HG03064 (cell line): Measurements from ENCODE around the gene BTRC.

Experiments
- ATAC-seq: cut with Tn5 transposase; IDR thresholded peaks from one replicate; pipeline ENCODE4 v1.9.1; 2021; ENCODE audit warnings: low read depth; ENCODE audit not compliant: unreplicated experiment

The BTRC gene

GRCh38 chr10:101476383-101476782, 122.4 kb downstream of the BTRC start:
- no peak for ATAC-seq

- no peak for ATAC-seq
These were observed 125.0 kb downstream of the BTRC start for GRCh38 chr10:101478956-101479355.

- ATAC-seq: no peak
These were observed 127.3 kb downstream of the BTRC start for GRCh38 chr10:101481256-101481655.

GRCh38 chr10:101482568-101482967, 128.6 kb downstream of the BTRC start:
- no peak for ATAC-seq

- no peak for ATAC-seq
These were observed 130.3 kb downstream of the BTRC start for GRCh38 chr10:101484175-101484745.

DNA sequence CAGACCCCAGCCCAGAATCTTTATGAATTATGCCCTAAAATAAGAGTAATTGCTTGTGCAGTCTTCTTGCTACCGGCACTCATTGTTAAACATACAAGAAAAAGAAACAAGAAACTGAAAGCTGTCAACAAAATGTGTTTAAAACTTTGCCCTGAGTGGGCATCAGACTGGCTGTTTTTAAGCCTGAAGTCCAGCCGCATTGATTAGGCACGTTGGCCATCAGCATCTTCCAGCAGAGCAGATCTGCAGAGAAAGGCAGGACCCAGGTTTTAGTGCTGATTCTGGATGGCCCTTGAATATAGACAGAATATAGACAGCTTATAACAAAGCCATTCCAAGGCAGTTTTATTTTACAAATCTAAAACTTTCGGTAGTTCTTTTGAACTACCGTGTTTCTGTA, 131.2 kb downstream of the BTRC start:
- no peak for ATAC-seq

DNA sequence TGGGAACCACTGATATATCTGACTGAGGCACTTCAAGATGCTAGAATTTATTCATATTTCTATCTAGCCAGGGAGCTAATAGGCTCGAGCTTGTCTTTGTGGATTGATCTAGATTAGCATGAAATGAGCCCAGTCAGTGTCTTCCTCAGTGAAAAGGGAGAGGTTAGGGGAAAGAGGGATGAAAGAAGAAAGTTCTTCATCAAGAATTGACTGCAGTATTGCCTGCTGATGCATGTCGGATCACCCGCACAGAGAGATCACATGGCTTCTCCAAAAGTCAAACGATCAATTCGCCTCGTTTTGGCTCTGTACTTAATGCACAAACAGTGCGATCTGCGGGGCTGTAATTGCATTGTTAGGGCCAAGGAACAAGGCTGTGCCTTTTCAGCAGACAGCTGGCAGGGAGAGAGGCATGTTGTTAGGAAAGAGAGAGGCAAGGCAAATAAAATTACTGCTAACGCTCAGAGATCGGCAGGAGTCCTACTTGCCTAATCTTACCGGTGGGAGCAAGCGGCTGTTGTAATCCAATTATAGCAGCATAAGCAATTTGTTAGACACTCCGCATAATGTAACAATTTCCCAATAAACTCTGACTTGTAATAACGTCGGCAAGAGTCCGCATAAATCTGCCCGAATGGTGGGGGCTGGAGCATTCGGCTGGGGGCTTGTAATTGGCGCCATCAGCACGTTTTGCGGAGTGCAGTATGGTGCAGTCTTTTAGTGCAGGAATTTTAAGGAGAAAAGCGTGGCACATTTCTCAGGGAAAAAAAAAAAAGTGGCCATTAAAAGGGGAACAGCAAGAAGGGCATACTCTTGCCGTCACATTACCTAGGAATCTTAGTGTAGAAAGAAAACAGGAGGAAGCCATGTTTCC, 132.0 kb downstream of the BTRC start:
- ATAC-seq: no peak

DNA sequence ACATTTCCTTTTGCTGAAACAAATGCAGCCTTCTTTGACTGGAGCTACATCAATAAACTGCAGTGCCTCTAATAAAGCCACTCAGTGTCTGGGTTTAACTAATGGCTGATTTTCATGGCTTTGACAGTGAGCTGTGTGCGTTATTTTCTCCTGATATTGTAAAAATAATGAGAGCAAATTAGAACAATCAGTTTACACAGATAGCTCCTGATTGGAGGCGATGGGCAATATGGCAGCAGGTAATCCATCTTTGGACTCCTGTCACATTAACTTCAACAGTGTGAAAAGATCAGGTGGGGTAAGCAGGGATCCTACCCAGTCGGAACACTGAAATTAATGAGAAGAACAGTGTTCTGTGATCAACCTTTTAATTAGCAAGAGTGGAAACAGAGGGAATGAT, 133.4 kb downstream of the BTRC start:
- no peak for ATAC-seq

DNA sequence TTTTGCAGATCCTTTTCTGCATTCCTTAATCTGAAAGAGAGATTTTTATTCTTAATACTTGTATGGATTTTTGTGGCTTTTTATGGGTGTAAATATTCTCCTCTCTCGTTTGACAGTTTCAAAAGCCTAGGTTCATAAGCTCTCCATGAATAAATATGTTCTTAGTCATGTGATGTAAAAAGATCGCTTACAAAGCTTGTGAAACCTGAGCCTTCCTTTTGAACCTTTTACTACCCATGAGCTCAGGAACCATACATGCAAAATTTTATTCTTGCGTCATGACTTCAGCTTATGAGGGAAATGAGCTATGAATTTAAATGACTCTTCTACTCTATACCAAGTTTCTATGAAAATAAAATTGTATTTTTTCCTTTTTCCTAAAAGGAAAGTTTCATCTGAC, 135.4 kb downstream of the BTRC start:
- ATAC-seq: no peak

DNA sequence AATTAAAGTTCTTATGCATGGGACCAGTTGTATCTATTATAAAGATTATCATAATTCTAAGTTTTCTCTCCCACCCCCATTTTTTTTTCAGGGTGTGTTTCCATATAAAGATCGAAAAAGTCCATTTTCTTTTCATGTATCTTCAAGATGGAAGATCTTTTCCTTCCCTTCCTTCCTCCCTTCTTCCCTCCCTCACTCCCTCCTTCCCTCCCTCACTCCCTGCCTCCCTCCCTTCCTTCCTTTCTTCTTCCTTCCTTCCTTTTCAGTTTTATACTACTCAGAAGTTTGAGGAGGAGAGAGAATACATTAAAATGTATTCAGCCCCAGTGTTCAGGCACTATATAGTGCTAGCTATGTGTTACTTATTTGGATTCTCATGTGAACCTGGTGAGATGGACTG, 136.1 kb downstream of the BTRC start:
- ATAC-seq: no peak

GRCh38 chr10:101492205-101492604, 138.2 kb downstream of the BTRC start:
- no peak for ATAC-seq

DNA sequence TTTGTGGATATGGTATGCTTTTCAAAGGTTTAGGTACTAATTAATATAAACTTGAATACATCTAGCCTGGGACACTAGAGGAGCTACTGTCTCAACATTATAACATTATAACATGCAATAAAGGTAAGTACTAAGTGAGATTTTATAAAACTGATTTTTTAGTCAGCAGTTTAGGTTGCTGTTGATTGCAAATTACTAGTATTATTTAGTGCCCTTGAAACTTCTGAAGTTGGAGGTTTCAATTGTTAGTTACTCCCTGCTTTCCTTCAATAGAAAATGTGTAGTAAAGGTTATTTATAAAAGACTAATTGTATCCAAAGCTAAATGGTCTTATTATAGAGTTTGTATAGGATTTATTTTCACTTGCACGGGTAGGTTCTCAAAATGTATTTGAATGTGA, 138.8 kb downstream of the BTRC start:
- no peak for ATAC-seq

DNA sequence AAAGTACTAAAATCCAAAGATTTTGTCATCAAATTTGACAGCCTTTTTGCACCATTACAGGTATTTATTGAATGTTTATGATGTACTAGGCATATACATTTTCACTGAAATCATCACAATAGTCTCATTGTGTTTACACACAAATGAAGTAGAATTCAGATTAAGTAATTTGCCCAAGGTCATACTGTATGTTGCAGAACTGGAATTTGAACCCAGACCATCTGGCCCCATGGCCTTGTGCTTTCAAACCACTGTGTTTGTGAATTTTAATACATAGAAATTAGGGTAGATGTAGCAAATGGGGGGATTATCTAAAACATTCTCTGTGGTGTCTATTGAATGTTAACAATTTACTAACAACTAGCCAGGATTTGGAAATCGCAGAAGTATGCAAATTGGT, 139.3 kb downstream of the BTRC start:
- ATAC-seq: no peak

DNA sequence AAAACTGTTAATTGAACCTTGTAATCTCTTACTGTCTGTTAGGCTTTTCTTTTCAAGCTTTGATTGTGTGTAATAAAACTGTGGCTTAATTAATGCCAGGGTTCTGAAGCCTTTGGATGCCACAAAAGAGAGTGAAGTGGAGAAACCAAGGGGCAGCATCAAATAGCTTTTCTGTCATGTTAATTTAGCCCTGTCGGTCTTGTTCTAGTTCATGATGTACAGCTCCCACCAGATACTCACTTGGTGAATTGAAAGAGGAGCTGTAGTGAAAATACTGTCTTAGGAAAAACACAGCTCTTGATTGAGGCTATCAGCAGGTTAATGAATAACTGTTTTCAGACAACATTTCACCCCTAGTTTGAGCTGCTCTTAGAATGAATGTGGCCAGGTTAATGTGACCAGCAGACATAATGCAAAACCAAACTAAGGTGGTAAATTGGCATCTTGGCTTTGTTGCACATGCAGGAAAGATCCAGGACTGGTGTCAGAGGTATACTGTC, 139.9 kb downstream of the BTRC start:
- no peak for ATAC-seq

GRCh38 chr10:101494650-101495049, 140.7 kb downstream of the BTRC start:
- ATAC-seq: no peak

- no peak for ATAC-seq
These were observed 141.5 kb downstream of the BTRC start for GRCh38 chr10:101495324-101495925.

- ATAC-seq: no peak
These were observed 150.5 kb downstream of the BTRC start for GRCh38 chr10:101504438-101504837.

DNA sequence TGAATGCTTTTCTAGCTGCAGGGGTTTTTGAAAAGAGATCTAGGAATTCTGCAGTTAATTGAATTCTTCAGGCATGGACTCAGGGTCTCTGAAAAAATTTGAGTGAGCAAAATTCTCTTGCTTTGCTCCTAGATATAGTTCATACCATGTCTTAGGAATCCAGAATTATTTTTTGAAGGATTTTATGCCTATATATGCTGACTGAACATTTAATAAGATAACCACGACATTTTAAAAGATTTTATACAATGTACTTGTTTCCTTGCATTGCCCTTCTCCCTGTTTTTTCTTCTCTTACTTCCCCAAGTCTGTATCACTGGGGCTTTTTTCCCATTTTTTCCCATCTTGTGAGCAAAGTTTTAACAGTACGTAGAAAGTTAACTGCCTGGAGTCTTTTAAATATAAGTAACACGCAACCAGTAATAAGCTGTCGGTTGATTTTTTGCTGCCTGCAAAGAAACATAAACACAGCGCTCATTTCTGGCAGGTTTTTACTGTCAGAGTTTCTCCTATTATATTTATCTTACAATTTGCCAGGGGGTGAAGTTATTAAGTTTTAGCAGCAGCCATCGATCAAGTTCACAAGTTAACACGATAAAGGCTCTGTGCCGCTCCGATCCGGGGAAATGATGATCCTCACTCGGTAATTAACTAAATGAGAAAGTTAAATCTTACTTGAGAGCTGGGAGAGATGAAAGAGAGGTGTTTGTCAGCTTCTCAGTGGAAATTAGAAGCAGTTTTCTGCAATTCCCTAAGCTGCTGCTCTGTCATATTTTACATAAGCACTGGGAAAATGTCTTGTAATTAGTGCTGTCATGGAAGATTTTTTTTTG, 153.1 kb downstream of the BTRC start:
- ATAC-seq: no peak

GRCh38 chr10:101507828-101508227, 153.9 kb downstream of the BTRC start:
- no peak for ATAC-seq

GRCh38 chr10:101511938-101512337, 158.0 kb downstream of the BTRC start:
- no peak for ATAC-seq

DNA sequence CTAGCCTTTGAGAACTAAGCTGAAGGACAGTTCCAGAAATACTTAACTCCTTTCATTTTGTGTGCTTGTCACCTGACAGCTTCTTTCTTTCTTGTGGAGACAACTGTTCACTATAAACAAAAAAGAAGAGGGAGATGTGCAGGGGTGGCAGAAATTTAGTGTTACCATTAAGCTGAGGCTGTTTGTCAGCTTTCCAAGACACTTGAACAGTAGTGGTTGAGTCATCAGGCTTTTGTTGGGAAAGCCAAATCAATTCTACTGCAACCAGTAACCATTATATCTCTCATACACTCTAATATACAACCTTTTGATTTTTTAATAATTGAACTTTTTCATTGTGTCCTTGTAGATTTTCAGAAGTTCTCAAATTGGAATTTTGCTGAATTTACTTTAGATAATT, 158.8 kb downstream of the BTRC start:
- no peak for ATAC-seq
